DOHH2 (cell line): Measurements from ENCODE around the gene CCDC117.

Source experiments
- EZH2phosphoT487 ChIP-seq: fragments of 200-600 bp; sonication (generic); IDR thresholded peaks from 2 replicates; pipeline ENCODE4 v1.6.1; 2017; ENCODE audit warnings: borderline replicate concordance, mild to moderate bottlenecking, antibody characterized with exemption, low read length, moderate library complexity, mixed read lengths
- TF ChIP-seq, protein P1 (sequence below): fragments of 200-600 bp; sonication (generic); IDR thresholded peaks from one replicate; pipeline ENCODE4 v1.5.1; 2014; ENCODE audit warnings: antibody characterized with exemption, mild to moderate bottlenecking, low read depth, low read length; ENCODE audit not compliant: poor library complexity, severe bottlenecking

DNA sequence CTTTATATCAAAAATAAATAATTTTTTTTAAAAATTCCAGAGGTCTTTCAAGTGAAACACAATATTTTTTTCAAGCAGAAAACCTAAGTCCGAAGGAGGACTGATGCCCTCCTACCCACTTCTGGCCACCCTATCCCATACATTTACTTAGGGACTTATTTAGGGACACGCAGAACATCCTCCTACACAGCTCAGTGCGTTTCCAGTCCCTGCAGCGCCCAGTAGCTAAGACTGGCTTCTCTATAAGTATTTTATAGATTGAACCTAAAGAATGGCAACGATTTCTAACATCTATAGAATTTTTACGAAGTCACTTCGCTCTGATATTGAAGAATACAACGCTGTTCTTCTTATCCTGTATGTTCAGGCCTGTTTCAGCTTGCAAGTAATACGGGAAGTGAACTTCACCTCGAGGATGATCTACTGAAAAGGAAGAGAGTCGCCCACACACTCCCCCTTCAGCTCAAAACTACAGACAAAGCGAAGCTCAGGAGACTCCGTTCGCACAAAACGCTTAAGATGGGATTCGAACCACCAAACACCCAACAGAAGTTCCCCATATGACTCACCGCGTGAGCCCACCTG, 31.2 kb upstream of the CCDC117 start:
- TF ChIP-seq, protein P1, sequence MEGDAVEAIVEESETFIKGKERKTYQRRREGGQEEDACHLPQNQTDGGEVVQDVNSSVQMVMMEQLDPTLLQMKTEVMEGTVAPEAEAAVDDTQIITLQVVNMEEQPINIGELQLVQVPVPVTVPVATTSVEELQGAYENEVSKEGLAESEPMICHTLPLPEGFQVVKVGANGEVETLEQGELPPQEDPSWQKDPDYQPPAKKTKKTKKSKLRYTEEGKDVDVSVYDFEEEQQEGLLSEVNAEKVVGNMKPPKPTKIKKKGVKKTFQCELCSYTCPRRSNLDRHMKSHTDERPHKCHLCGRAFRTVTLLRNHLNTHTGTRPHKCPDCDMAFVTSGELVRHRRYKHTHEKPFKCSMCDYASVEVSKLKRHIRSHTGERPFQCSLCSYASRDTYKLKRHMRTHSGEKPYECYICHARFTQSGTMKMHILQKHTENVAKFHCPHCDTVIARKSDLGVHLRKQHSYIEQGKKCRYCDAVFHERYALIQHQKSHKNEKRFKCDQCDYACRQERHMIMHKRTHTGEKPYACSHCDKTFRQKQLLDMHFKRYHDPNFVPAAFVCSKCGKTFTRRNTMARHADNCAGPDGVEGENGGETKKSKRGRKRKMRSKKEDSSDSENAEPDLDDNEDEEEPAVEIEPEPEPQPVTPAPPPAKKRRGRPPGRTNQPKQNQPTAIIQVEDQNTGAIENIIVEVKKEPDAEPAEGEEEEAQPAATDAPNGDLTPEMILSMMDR: no peak
- TF ChIP-seq EZH2phosphoT487: no peak
